Measurements from ENCODE around the gene BBX.

The BBX gene

DNA sequence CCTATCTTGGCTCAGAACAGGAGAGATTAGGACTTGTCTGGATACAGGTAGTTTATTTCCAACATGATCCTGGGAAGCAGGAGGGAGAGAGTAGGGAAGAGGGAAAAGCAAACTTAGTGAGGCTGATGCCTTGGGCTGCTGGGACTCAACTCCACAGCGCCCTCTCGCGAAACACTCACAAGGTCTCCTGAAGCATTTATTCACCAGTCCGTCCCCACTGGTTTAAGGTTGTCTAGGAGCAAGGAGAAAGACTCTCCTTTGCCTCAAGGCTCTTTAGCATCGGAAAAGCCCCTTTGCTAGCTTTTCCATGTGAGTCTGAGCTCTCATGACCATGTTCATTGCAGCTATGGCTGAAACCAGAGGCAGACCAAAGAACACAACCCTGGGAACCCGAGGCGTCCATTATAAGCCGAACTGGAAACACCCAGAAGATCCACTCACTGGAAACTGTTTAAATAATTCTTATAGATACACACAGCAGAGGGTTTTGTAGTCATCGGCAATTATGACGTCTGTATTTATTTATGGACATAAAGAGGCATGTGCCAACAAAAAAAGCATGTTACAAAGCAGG lies 323.6 kb downstream of the BBX start:
- DNase-seq (ENCODE audit: low read depth) = no peak

DNA sequence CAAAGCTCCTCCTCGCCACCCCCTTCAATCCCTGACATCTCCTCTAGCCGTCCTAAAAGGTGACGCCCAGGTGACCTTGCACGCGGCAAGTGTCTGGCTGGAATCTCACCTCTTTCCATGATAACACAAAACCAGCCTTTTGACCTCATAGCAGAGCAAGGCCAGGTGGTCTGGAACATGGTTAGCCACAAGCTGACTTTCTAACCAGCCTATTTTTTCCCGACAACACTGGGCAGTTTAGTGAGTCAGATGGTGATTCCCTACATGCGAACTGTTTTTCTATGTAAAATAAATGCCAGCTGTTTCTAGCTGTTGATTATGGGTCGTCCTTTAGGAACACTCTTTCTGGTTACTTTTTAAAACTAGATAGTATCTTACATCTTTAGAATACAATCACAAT lies 325.0 kb downstream of the BBX start:
- no peak for DNase-seq (ENCODE audit: low read depth)

DNA sequence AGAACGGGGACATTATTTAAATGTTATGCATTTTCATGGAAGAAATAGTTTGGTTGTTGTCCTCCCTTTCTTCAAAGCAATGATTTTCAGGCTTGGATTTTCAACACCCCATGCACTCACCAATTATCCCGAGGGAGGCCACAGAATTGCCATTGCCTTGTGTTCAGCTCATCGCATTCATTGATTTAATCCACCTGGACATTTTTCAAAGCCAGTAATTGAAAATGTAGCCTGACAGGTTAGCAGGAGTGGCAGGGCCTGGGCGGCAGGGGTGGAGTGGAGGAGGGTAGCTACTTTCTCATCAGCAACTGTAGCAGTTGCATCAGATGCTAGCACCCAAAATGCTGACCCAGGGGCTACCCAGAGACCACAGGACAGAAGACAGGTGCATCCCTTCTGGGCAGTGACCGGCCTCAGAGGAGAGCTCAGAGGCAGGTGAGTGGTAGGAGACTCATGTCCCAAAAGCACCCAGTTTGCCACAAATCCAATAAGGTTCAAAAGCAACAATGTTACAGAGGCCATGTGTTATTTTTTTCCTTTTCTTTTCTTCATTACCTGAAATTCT lies 325.7 kb downstream of the BBX start:
- DNase-seq (ENCODE audit: low read depth) = no peak

DNA sequence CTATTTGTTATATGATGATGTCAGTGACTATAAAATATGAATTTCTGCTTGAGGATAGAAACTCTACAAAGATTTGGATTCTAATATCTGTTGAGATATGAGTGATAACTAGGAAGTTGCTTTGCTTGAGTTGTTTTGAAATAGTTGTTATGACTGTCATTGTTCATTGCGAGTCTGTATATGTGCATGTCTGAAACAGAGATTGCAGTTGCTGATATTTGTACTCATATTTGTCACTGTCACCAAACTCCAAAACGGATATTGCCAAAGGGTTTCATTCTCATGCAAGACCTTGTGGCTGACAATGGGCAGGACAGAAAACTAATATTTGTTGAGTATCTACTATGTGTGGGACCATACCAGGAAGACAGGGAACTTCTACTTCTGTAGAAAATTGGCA lies 327.9 kb downstream of the BBX start:
- DNase-seq (ENCODE audit: low read depth) = no peak

DNA sequence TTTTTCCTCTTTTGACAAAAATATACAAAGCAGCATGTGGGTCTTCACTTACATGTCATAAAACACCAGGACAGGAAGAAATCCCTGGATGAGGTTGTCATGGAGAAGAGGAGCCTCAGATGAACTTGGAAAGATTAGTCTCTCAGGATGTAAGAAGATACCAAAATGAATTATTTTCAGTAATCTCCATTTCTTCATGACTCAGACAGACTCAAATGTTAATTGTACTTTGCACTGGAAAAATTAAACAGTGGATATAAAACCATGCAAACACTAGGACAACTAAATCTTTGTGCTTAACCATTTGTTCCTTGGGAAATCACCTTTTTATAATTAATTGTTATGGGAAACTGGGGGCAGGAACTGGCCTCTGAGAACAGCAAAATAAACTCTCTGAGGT lies 331.1 kb downstream of the BBX start:
- no peak for DNase-seq (ENCODE audit: low read depth)

DNA sequence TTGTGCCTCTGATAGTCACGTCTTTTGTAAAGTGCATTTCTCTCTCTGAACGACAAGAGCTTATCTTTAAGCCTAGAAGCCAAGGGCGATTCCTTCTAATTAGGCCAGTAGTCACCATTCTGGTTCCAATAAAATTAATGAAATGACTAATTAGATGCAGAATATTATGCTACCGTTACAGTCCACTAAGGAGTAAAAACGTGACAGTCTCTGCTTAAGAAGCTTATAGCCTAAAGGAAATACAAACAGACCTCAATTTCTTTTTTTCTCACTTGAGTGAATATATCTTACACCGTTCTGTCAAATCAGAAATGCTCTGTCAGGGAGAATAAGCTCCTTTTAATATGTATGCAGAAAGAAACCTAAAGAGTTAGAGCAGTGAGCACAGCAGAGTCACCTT lies 332.0 kb downstream of the BBX start:
- DNase-seq (ENCODE audit: low read depth) = no peak

DNA sequence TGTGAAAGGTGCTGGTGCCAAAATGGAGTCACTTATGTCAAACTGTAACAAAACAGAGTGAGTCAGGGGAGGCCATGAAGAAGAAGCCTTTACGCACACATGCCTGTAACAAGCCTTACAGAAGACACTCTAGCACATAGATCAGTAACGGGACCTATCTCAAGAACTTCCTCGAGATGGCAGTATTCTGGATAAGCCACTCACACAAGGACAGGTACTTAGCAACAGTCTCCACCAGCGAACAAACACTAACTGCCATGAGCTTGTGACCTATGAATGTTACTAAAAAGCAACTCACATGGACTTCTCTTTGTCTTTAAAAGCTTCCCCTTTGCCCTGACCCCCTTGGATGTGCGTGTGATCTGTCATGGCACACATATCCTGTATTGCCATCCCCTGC lies 332.9 kb downstream of the BBX start:
- DNase-seq (ENCODE audit: low read depth) = no peak

DNA sequence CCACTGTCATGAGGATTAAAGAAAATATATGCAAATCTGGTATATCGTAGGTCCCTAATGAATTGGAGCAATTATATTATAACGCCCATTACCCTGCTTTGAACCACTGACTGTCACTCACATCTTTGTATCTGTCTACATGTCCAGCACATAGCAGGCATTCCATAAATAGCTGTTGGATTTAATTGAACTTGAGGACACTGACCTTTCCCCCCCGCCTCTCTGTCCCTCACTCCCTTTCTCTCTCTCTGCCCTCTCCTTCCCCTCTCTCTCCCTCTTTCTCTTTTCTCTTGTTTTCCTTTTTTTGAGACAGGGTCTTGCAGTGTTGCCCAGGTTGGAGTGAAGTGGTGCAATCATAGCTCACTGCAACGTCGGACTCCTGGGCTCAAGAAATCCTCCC lies 335.1 kb downstream of the BBX start:
- no peak for DNase-seq (ENCODE audit: low read depth)

DNA sequence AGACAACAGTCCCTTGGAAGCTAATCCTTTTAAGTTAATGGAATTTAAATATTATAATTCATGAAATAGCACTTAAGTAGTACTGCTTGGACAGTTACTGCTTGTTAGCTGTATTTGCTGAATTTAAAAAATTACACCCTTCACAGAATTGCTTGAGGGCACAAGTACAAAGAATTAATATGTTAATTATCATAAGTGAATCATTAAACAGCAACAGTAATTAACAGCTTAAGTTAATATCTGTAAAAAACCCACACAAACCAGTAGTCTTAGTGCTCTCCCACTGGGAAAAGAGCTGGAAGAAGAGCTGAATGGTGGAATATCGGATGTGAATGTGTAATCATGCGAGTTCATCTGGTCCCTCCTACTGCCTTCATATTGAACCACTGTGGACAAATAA lies 336.1 kb downstream of the BBX start:
- no peak for DNase-seq (ENCODE audit: low read depth)
